Measurements from ENCODE around the gene SPTSSB.

DNA sequence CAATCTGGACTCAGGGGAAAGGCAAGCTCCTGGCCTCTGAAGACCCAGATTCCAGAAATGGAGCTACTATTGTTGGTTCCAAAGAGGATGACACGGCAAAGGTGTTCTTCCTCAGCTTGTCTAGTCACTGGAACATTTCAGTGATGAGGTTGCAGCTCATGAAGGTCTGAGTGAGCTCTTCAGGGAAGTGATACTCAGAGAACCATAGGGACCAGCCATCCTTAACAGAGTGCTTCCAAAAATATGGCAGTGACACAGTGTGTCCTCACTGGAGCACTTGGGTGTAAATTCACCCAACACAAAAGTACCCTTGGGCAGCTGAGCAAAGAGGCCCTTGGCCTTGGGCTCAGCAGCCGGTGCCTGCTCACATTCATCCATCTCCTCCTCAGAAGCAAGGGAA, 46.3 kb downstream of the SPTSSB start:
- TF ChIP-seq, protein P1, sequence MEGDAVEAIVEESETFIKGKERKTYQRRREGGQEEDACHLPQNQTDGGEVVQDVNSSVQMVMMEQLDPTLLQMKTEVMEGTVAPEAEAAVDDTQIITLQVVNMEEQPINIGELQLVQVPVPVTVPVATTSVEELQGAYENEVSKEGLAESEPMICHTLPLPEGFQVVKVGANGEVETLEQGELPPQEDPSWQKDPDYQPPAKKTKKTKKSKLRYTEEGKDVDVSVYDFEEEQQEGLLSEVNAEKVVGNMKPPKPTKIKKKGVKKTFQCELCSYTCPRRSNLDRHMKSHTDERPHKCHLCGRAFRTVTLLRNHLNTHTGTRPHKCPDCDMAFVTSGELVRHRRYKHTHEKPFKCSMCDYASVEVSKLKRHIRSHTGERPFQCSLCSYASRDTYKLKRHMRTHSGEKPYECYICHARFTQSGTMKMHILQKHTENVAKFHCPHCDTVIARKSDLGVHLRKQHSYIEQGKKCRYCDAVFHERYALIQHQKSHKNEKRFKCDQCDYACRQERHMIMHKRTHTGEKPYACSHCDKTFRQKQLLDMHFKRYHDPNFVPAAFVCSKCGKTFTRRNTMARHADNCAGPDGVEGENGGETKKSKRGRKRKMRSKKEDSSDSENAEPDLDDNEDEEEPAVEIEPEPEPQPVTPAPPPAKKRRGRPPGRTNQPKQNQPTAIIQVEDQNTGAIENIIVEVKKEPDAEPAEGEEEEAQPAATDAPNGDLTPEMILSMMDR (IDR thresholded peaks at IDR 0.05): no peak
- no peak for TF ChIP-seq POLR2A (IDR thresholded peaks at IDR 0.05)

Data from esophagus squamous epithelium (tissue), 4 donors.